ENCODE results near the gene CADPS. TPM values are rescaled to one million over a fixed set of nuclear protein-coding genes. Genes with fewer than 3 reads are reported as not detected.

Gene CADPS
- polyA plus RNA-seq, 1 donor (not counting 4 experiments of a cell fraction or from before 2014, with no cell fraction given): not detected

DNA sequence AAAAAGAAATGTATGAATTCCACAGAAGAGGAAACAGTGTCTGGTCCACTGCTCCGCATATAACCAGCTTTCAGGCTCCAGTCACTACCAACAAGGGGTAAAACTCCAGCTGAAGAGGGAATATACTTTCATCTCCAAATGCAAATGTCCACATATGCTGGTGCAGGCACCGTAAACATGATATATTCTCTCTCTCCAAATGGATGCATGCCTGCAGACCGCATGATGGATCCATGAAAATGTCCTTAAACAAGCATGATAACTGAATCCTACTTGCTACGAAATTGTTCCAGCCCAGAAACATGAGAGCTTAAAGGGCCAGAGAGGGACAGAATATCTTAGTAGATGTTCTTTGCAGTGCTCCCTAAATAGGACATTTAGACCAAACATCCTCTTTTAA, 351.5 kb downstream of the CADPS start:
- Histone ChIP-seq H3K9me1 (ENCODE audit: control insufficient read depth, extremely low read depth, insufficient read depth, low read length) (no peaks in the 10 kb centered on the region), H3K4me2 (ENCODE audit: control insufficient read depth, extremely low read depth, insufficient read depth, low read depth, low read length) (no peak overlapping the region), H3K9ac (ENCODE audit: control insufficient read depth, extremely low read depth, insufficient read depth, low read length) (no peak overlapping the region), H3K36me3 (ENCODE audit: control insufficient read depth in 2 of 2, extremely low read depth in 1 of 2, insufficient read depth in 2 of 2, low read length in 2 of 2) (no peaks in the 10 kb centered on the region), H3K4me3 (ENCODE audit: control insufficient read depth in 2 of 3, extremely low read depth in 1 of 3, insufficient read depth in 2 of 3, low read depth in 1 of 3, low read length in 3 of 3) (no peak overlapping the region), H3K79me2 (ENCODE audit: control insufficient read depth, insufficient read depth, low read length) (no peaks in the 10 kb centered on the region), H3K27me3 (ENCODE audit: control insufficient read depth, extremely low read depth, insufficient read depth, low read length) (no peaks in the 10 kb centered on the region), H3K4me1 (ENCODE audit: control insufficient read depth, extremely low read depth, insufficient read depth, low read length) (peaks cover 5% of the 10 kb centered on the region), H4K20me1 (ENCODE audit: control insufficient read depth, extremely low read depth, insufficient read depth, low read length) (no peaks in the 10 kb centered on the region), H2AFZ (ENCODE audit: control insufficient read depth, low read length) (no peak overlapping the region), H3K9me3 (ENCODE audit: control insufficient read depth, low read depth, low read length) (no peaks in the 10 kb centered on the region), H3K27ac (ENCODE audit: control insufficient read depth, insufficient read depth, low read length) (no peak overlapping the region)
- TF ChIP-seq, protein P1, sequence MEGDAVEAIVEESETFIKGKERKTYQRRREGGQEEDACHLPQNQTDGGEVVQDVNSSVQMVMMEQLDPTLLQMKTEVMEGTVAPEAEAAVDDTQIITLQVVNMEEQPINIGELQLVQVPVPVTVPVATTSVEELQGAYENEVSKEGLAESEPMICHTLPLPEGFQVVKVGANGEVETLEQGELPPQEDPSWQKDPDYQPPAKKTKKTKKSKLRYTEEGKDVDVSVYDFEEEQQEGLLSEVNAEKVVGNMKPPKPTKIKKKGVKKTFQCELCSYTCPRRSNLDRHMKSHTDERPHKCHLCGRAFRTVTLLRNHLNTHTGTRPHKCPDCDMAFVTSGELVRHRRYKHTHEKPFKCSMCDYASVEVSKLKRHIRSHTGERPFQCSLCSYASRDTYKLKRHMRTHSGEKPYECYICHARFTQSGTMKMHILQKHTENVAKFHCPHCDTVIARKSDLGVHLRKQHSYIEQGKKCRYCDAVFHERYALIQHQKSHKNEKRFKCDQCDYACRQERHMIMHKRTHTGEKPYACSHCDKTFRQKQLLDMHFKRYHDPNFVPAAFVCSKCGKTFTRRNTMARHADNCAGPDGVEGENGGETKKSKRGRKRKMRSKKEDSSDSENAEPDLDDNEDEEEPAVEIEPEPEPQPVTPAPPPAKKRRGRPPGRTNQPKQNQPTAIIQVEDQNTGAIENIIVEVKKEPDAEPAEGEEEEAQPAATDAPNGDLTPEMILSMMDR (optimal IDR thresholded peaks at IDR 0.05 in 1 of 3, IDR thresholded peaks at IDR 0.05 in 1 of 3, conservative IDR thresholded peaks at IDR 0.05 in 1 of 3; ENCODE audit: extremely low read depth in 1 of 3, insufficient read depth in 2 of 3, low read length in 3 of 3): no peak
- TF ChIP-seq EZH2 (IDR thresholded peaks at IDR 0.05; ENCODE audit: low read length): no peak
- no peak for FAIRE-seq
- dilution Hi-C loops (cut with MboI; ENCODE audit: extremely low pct_ligation_motif_present, low sequenced_read_pairs): no loop called here
- no peak for DNase-seq (ENCODE audit: low read depth, low spot score)

DNA sequence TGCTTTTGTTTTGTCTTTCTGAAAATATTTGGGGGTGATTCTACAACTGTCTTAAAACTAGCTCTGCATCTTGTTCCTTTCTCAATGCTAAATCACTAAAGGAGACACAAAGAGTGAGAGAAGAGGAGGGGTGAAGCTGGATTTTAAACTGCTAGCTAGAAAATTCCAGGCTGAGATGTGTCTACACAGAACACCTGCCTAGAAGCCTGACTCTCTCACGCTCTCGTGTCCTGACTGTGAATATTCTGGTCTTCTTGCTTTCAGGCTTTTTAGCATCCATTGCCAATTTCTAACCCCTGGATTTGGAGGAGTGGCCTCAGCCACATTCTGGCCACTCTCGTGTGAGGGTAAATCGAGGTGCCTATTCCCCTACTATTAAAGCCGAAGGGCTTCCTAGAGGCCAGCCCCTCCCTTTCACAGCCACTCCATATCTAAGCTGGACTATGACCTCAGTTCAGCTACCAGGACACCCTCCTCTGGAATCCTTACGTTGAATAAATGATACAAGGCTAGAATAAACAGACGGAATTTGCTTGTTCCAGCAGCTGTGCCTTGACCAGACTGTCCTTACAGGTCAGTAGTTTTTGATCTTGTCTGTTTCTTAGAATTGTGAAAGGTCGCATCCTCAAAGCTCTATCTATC, 353.6 kb downstream of the CADPS start:
- FAIRE-seq: no peak
- no peaks in the 10 kb centered on the region for H4K20me1 ChIP-seq (ENCODE audit: control insufficient read depth, extremely low read depth, insufficient read depth, low read length)
- TF ChIP-seq EZH2 (IDR thresholded peaks at IDR 0.05; ENCODE audit: low read length): no peak
- TF ChIP-seq, protein P1 (optimal IDR thresholded peaks at IDR 0.05 in 1 of 3, IDR thresholded peaks at IDR 0.05 in 1 of 3, conservative IDR thresholded peaks at IDR 0.05 in 1 of 3; ENCODE audit: extremely low read depth in 1 of 3, insufficient read depth in 2 of 3, low read length in 3 of 3): no peak

More for the DNA sequence above, 353.6 kb downstream of the CADPS start:
- H3K27ac ChIP-seq (ENCODE audit: control insufficient read depth, insufficient read depth, low read length): no peak overlapping the region
- no peaks in the 10 kb centered on the region for H3K79me2 ChIP-seq (ENCODE audit: control insufficient read depth, insufficient read depth, low read length)
- H3K9me1 ChIP-seq (ENCODE audit: control insufficient read depth, extremely low read depth, insufficient read depth, low read length): no peaks in the 10 kb centered on the region
- no peaks in the 10 kb centered on the region for H3K36me3 ChIP-seq (ENCODE audit: control insufficient read depth in 2 of 2, extremely low read depth in 1 of 2, insufficient read depth in 2 of 2, low read length in 2 of 2)
- H3K27me3 ChIP-seq (ENCODE audit: control insufficient read depth, extremely low read depth, insufficient read depth, low read length): no peaks in the 10 kb centered on the region
- H3K4me2 ChIP-seq (ENCODE audit: control insufficient read depth, extremely low read depth, insufficient read depth, low read depth, low read length): no peak overlapping the region
- H2AFZ ChIP-seq (ENCODE audit: control insufficient read depth, low read length): no peak overlapping the region
- H3K4me3 ChIP-seq (ENCODE audit: control insufficient read depth in 2 of 3, extremely low read depth in 1 of 3, insufficient read depth in 2 of 3, low read depth in 1 of 3, low read length in 3 of 3): no peak overlapping the region
- no peak for DNase-seq (ENCODE audit: low read depth, low spot score)
- H3K4me1 ChIP-seq (ENCODE audit: control insufficient read depth, extremely low read depth, insufficient read depth, low read length): peaks cover 5% of the 10 kb centered on the region
- H3K9me3 ChIP-seq (ENCODE audit: control insufficient read depth, low read depth, low read length): no peaks in the 10 kb centered on the region
- dilution Hi-C loops (cut with MboI; ENCODE audit: extremely low pct_ligation_motif_present, low sequenced_read_pairs): no loop called here
- H3K9ac ChIP-seq (ENCODE audit: control insufficient read depth, extremely low read depth, insufficient read depth, low read length): no peak overlapping the region
